Spleen (tissue), 11 donors: Measurements from ENCODE around the gene ERC1. TPM values are rescaled to one million over a fixed set of nuclear protein-coding genes. Genes with fewer than 3 reads are reported as not detected.

Experiments used
- DNase-seq: peaks from one replicate; pipeline ENCODE4 v3.0.0-alpha.2; 2020
- H3K27ac ChIP-seq, 8 donors: fragments of 200-600 bp; sonication (generic) in 7 of 8; 1 replicate in 4 of 8; 2 replicates in 4 of 8; pipeline versions ENCODE4 v1.5.0 to v1.8.0; 2016 to 2021; ENCODE audit warnings: inconsistent platforms in 4 of 8, mild to moderate bottlenecking in 4 of 8, moderate library complexity in 1 of 8
- H3K27me3 ChIP-seq, 7 donors: fragments of 200-600 bp; sonication (generic) in 6 of 7; replicated peaks in 1 of 7; 1 replicate in 4 of 7; 2 replicates in 3 of 7; pipeline versions ENCODE4 v1.5.0 to v1.8.0; 2016 to 2021; ENCODE audit warnings: inconsistent platforms in 3 of 7, mild to moderate bottlenecking in 1 of 7
- H3K36me3 ChIP-seq, 6 donors: fragments of 200-600 bp; sonication (generic) in 5 of 6; 1 replicate in 4 of 6; 2 replicates in 2 of 6; pipeline versions ENCODE4 v1.5.0 to v1.8.0; 2016 to 2021; ENCODE audit warnings: inconsistent platforms in 2 of 6
- H3K4me1 ChIP-seq, 6 donors: fragments of 200-600 bp; sonication (generic) in 5 of 6; 1 replicate in 3 of 6; 2 replicates in 3 of 6; pipeline versions ENCODE4 v1.5.0 to v1.8.0; 2016 to 2021; ENCODE audit warnings: inconsistent platforms in 3 of 6
- H3K4me3 ChIP-seq, 8 donors: fragments of 200-600 bp; sonication (generic) in 7 of 8; 1 replicate in 4 of 8; 2 replicates in 4 of 8; pipeline versions ENCODE4 v1.5.0 to v1.8.0; 2016 to 2021; ENCODE audit warnings: inconsistent platforms in 4 of 8, mild to moderate bottlenecking in 4 of 8, moderate library complexity in 2 of 8
- H3K9me3 ChIP-seq, 8 donors: fragments of 200-600 bp; sonication (generic) in 7 of 8; 1 replicate in 4 of 8; 2 replicates in 4 of 8; pipeline versions ENCODE4 v1.5.0 to v1.8.0; 2016 to 2021; ENCODE audit warnings: inconsistent platforms in 4 of 8
- CTCF ChIP-seq, 11 experiments: fragments of 200-600 bp in 7 of 11; fragments of 450-650 bp in 4 of 11; sonication (generic) in 4 of 11; IDR thresholded peaks in 8 of 11; conservative IDR thresholded peaks in 3 of 11; 1 replicate in 7 of 11; 2 replicates in 4 of 11; pipeline versions ENCODE4 v1.4.0 to v1.8.0; 2016 to 2021; ENCODE audit warnings: antibody characterized with exemption in 11 of 11, inconsistent platforms in 4 of 11, mild to moderate bottlenecking in 1 of 11
- POLR2A ChIP-seq, 3 donors: fragments of 450-650 bp; IDR thresholded peaks; one replicate each; pipeline ENCODE4 v1.5.1; 2017; ENCODE audit warnings: antibody characterized with exemption in 3 of 3, mild to moderate bottlenecking in 1 of 3
- POLR2AphosphoS5 ChIP-seq, 3 donors: sonication (generic); formaldehyde crosslinking; IDR thresholded peaks; one replicate each; pipeline ENCODE4 v1.5.1; 2017; ENCODE audit warnings: antibody characterized with exemption in 3 of 3
- WGBS, 5 donors: extraction: QIAGEN DNeasy Blood & Tissue Kit in 3 of 5; methylation state at CpG; one replicate each; pipeline versions ENCODE4 v1.1.5 to v1.1.7; 2013 to 2018; 5-methylcytosine and 5-hydroxymethylcytosine counted together
- intact Hi-C: fragments of 100-400 bp; cut with DNase I; formaldehyde crosslinking; loops from one replicate; pipeline ENCODE4 v1.15.0; 2023; ENCODE audit warnings: low total_unique reads
- polyA plus RNA-seq, 3 donors: library from polyadenylated mRNA; stranded (reverse); fragments of 200-250 nt; gene quantifications; one replicate each; pipeline ENCODE4 v1.2.1, GENCODE V29; 2013
- total RNA-seq, 7 donors: library from RNA; depleted of rRNA in 3 of 7; stranded (reverse); fragments of >200 nt in 3 of 7; fragmentation: NEBNext Ultra II Directional in 4 of 7; extraction: Animal tissue kit (Norgen Biotek cat#: 25700) in 4 of 7; gene quantifications; one replicate each; pipeline versions ENCODE4 v1.1.0 to v1.2.1, GENCODE V29; 2016 to 2021
- donor health status: healthy with polysubstance abuse.
- donor health status: DM: no; HTN: no; CAD: no; lungs with moderate emphysema.
- donor health status: DM: no; HTN: no; CAD: no.
- donor health status: Bipolar disorder and iron deficiency.
- donor health status: healthy.
- donor health status: DM: no; HTN: no; CAD: no.
- donor health status: DM: yes; HTN: yes; CAD: no.

ERC1 gene
- total and polyA plus RNA-seq, 10 donors, result 1.2 to 73.4 (median 42.6) TPM

- Histone ChIP-seq H3K4me3 (no peak overlapping the region), H3K36me3 (peaks cover 0 to 5% (median 0%) of the 10 kb centered on the region in 6 donors), H3K4me1 (peaks cover 0 to 17% (median 6%) of the 10 kb centered on the region in 6 donors), H3K27me3 (no peaks in the 10 kb centered on the region), H3K27ac (no peak overlapping the region), H3K9me3 (no peaks in the 10 kb centered on the region)
- no peak for DNase-seq
- intact Hi-C loops, result no loop called here
- WGBS, 5 donors, result 87 to 98% (median 92%) methylated on average over 6 of the region's 6 CpGs
- TF ChIP-seq CTCF (IDR thresholded peaks at IDR 0.05 in 8 of 11, conservative IDR thresholded peaks at IDR 0.05 in 3 of 11) (no peak), POLR2AphosphoS5 (IDR thresholded peaks at IDR 0.05) (no peak), POLR2A (IDR thresholded peaks at IDR 0.05) (no peak)
These were observed 222.2 kb downstream of the ERC1 start for GRCh38 chr12:1213205-1213604.

- Histone ChIP-seq H3K4me1 (peaks cover 0 to 19% (median 6%) of the 10 kb centered on the region in 6 donors), H3K27ac (no peak overlapping the region), H3K36me3 (peaks cover 0 to 5% (median 0%) of the 10 kb centered on the region in 6 donors), H3K27me3 (no peaks in the 10 kb centered on the region), H3K9me3 (no peaks in the 10 kb centered on the region), H3K4me3 (no peak overlapping the region)
- WGBS, 5 donors, result 93 to 98% (median 96%) methylated on average over 7 of the region's 7 CpGs
- no peak for DNase-seq
- TF ChIP-seq POLR2A (IDR thresholded peaks at IDR 0.05), result no peak
- no peak for TF ChIP-seq CTCF (IDR thresholded peaks at IDR 0.05 in 8 of 11, conservative IDR thresholded peaks at IDR 0.05 in 3 of 11)
- no peak for TF ChIP-seq POLR2AphosphoS5 (IDR thresholded peaks at IDR 0.05)
- intact Hi-C loops, result no loop called here
These were observed 222.7 kb downstream of the ERC1 start for GRCh38 chr12:1213618-1214205.

GRCh38 chr12:1216560-1216959, 225.5 kb downstream of the ERC1 start:
- TF ChIP-seq POLR2A (IDR thresholded peaks at IDR 0.05) (no peak), POLR2AphosphoS5 (IDR thresholded peaks at IDR 0.05) (no peak), CTCF (IDR thresholded peaks at IDR 0.05 in 8 of 11, conservative IDR thresholded peaks at IDR 0.05 in 3 of 11) (no peak)
- intact Hi-C loops, result no loop called here
- whole genome bisulfite sequencing, 5 donors, result 84 to 97% (median 93%) methylated on average over 3 of the region's 3 CpGs
- peaks cover 0 to 24% (median 6%) of the 10 kb centered on the region in 6 donors for H3K4me1 ChIP-seq
- peak overlapping the region in 5 of 8 donors; percentile 57 to 74 (median 71) for H3K27ac ChIP-seq
- H3K9me3 ChIP-seq, result no peaks in the 10 kb centered on the region
- peaks cover 0 to 5% (median 0%) of the 10 kb centered on the region in 6 donors for H3K36me3 ChIP-seq
- no peak for DNase-seq
- no peak overlapping the region for H3K4me3 ChIP-seq
- H3K27me3 ChIP-seq, result no peaks in the 10 kb centered on the region

- 38 to 51% (median 40%) methylated on average over 6 of the region's 6 CpGs for WGBS, 5 donors
These were observed 226.3 kb downstream of the ERC1 start for GRCh38 chr12:1217191-1217949.

More at GRCh38 chr12:1217191-1217949, 226.3 kb downstream of the ERC1 start:
- Histone ChIP-seq H3K4me3 (no peak overlapping the region), H3K27ac (peak overlapping the region in 6 of 8 donors; percentile 27 to 74 (median 69)), H3K36me3 (no peaks in the 10 kb centered on the region), H3K9me3 (no peaks in the 10 kb centered on the region), H3K4me1 (peaks cover 0 to 24% (median 6%) of the 10 kb centered on the region in 6 donors), H3K27me3 (no peaks in the 10 kb centered on the region)
- intact Hi-C loops, result no loop called here
- TF ChIP-seq CTCF (IDR thresholded peaks at IDR 0.05 in 8 of 11, conservative IDR thresholded peaks at IDR 0.05 in 3 of 11) (no peak), POLR2AphosphoS5 (IDR thresholded peaks at IDR 0.05) (no peak), POLR2A (IDR thresholded peaks at IDR 0.05) (no peak)
- DNase-seq, result no peak
